Tibial nerve (tissue), 4 donors: ENCODE data around the gene ECEL1. TPM values are rescaled to one million over a fixed set of nuclear protein-coding genes. Genes with fewer than 3 reads are reported as not detected.
"Not testable (repeated sequence)": the region's sequence is repeated elsewhere in the genome, so short reads cannot be mapped to it uniquely, and the experiment has no call there.

Experiments used
- DNase-seq, 2 donors: peaks; one replicate each; pipeline ENCODE4 v3.0.0-alpha.2; 2019; ENCODE audit warnings: low spot score in 2 of 2
- H3K27ac ChIP-seq, 4 donors: fragments of 200-600 bp; sonication (generic) in 3 of 4; one replicate each; pipeline ENCODE4 v1.5.1; 2017 to 2019; ENCODE audit warnings: mild to moderate bottlenecking in 1 of 4
- H3K27me3 ChIP-seq, 2 donors: fragments of 200-600 bp; sonication (generic) in 1 of 2; one replicate each; pipeline versions ENCODE4 v1.5.1 to v1.6.0; 2017 to 2019
- H3K36me3 ChIP-seq, 3 donors: fragments of 200-600 bp; sonication (generic); one replicate each; pipeline ENCODE4 v1.5.1; 2018 to 2019
- H3K4me1 ChIP-seq, 4 donors: fragments of 200-600 bp; sonication (generic) in 3 of 4; one replicate each; pipeline ENCODE4 v1.5.1; 2017 to 2019
- H3K4me3 ChIP-seq, 4 donors: fragments of 200-600 bp; sonication (generic) in 3 of 4; one replicate each; pipeline ENCODE4 v1.5.1; 2017 to 2019; ENCODE audit warnings: mild to moderate bottlenecking in 1 of 4, moderate library complexity in 1 of 4
- H3K9me3 ChIP-seq, 4 donors: fragments of 200-600 bp; sonication (generic) in 3 of 4; one replicate each; pipeline ENCODE4 v1.5.1; 2017 to 2019
- CTCF ChIP-seq, 5 experiments: fragments of 200-600 bp in 3 of 5; fragments of 450-650 bp in 2 of 5; sonication (generic) in 3 of 5; IDR thresholded peaks; one replicate each; pipeline ENCODE4 v1.5.1; 2016 to 2019; ENCODE audit warnings: antibody characterized with exemption in 5 of 5, mild to moderate bottlenecking in 3 of 5, moderate library complexity in 2 of 5
- EP300 ChIP-seq, 2 donors: sonication (generic); formaldehyde crosslinking; IDR thresholded peaks; one replicate each; pipeline ENCODE4 v1.6.1; 2017; ENCODE audit warnings: antibody characterized with exemption in 2 of 2, mild to moderate bottlenecking in 1 of 2
- POLR2A ChIP-seq, 2 donors: fragments of 450-650 bp; IDR thresholded peaks; one replicate each; pipeline ENCODE4 v1.6.1; 2017; ENCODE audit warnings: antibody characterized with exemption in 2 of 2, mild to moderate bottlenecking in 2 of 2, moderate library complexity in 2 of 2
- WGBS, 2 donors: methylation state at CpG; one replicate each; pipeline ENCODE4 v1.1.5; 2018; 5-methylcytosine and 5-hydroxymethylcytosine counted together
- total RNA-seq, 4 donors: library from RNA; depleted of rRNA; stranded (reverse); fragments of >200 nt; gene quantifications; one replicate each; pipeline ENCODE4 v1.1.0, GENCODE V29; 2016

ECEL1 gene
- total RNA-seq, 4 donors from 2014 or later = 1.0 to 7.3 (median 1.8) TPM; not detected in 1

DNA sequence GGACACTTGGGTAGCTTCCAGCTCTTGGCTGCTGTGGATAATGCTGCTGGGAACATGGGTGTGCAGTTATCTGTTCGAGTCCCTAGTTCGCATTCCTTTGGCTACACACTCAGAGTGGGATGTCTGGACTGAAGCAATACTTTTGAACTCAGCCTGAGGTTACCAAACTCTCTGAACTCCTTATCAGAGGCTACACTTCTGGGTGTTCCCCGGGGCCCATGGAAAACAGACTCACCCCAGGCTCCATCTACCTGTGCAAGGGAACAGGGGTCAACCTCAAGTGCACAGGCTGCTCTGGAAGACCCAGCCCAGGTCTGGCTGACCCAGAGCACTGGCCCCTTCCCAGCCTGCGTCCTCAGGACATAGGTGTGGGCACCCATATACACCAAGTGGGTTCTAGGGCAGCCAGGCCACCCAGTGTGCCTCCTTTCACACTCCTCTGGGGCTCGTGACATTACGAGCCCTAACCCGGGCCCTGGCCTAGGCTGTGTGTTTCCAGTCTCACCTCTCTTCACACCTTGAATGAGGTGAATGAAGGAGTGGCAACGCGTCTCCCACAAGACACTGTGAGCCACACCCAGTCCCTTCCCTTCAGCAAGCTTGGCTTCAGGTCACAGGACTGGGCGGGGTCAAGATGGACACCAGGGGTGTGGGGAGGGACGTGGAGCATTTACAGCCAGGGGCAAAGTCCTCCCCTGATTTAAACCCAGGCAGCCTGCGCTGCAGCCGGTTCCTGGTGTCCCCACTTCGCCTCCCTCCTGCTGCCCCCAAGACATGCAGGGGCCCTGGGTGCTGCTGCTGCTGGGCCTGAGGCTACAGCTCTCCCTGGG, 32.0 kb downstream of the ECEL1 start, which contains the start of gene ALPI:
TSS of gene ALPI (plus strand) at position 728 of the 830 bp plus-strand sequence. CDS start at position 775, 47 bp downstream.
- Histone ChIP-seq H3K4me3 (no peak within 1 kb of the TSS), H3K27ac (no peak within 1 kb of the TSS), H3K4me1 (no peaks in the 10 kb centered on the region), H3K36me3 (no peaks in the 10 kb centered on the region), H3K9me3 (no peaks in the 10 kb centered on the region), H3K27me3 (peaks cover 0 to 3% of the 10 kb centered on the region in 2 donors)
- DNase-seq = no peak
- TF ChIP-seq POLR2A (IDR thresholded peaks at IDR 0.05) (no peak), EP300 (IDR thresholded peaks at IDR 0.05) (no peak), CTCF (IDR thresholded peaks at IDR 0.05) (no peak)
- 85 to 91% methylated on average over 10 to 13 of the region's 14 CpGs for WGBS, 2 donors

DNA sequence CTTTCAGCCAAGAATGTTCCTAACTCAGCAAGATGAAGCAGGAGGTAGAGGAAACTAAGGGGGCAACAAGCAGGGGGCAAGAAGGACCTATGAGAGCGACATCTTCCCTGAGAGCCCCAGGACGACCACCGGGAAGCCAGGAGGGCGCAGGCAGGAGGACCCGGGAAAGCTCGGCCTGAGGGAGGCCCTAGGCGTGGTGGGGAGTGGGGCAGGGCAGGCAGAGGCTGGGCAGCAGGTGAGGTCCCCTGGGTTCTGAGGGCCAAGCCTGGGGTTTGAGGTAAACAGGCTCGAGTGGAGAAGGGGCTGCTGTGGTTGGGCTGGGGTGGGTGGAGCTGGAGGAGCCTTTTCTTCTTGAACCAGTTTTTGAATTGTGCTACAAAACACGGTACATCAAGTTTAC, 33.0 kb downstream of the ECEL1 start:
- DNase-seq = no peak
- H3K4me1 ChIP-seq = no peaks in the 10 kb centered on the region
- no peak for TF ChIP-seq CTCF (IDR thresholded peaks at IDR 0.05)
- TF ChIP-seq EP300 (IDR thresholded peaks at IDR 0.05) = no peak
- TF ChIP-seq POLR2A (IDR thresholded peaks at IDR 0.05) = no peak
- no peaks in the 10 kb centered on the region for H3K36me3 ChIP-seq
- H3K4me3 ChIP-seq = no peak overlapping the region
- no peak overlapping the region for H3K27ac ChIP-seq
- 80 to 81% methylated on average over 9 of the region's 9 CpGs for WGBS, 2 donors
- H3K9me3 ChIP-seq = no peaks in the 10 kb centered on the region
- peaks cover 0 to 3% of the 10 kb centered on the region in 2 donors for H3K27me3 ChIP-seq

DNA sequence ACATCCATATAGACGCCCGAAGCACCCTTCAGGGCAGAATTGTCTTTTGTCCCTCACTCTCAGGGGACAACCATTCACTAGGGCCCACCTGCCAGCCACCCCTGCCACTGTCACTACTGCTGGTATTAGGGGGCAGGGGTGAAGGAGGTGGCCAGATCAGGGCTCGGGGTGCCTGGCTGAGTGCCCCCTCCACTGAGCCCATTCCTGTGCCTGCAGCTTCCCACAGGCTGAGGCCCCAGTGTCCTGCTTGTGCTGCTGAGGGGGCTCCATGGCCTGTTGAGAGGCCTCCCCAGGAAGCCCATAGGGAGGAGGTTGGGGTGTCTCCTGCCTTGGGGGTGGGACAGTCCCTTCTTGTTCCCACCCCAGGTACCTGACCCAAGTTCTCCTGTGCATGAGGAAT, 36.0 kb downstream of the ECEL1 start:
- H3K36me3 ChIP-seq, H3K27me3 ChIP-seq, H3K27ac ChIP-seq, DNase-seq, H3K9me3 ChIP-seq, H3K4me3 ChIP-seq: not testable (repeated sequence)
- 80 to 92% methylated on average over 2 to 3 of the region's 3 CpGs for WGBS, 2 donors
- H3K4me1 ChIP-seq = peaks cover 0 to 13% (median 0%) of the 10 kb centered on the region in 4 donors

- WGBS, 2 donors = 69 to 84% methylated on average over 12 of the region's 12 CpGs
- no peak overlapping the region for H3K27ac ChIP-seq
- no peaks in the 10 kb centered on the region for H3K27me3 ChIP-seq
- TF ChIP-seq CTCF (IDR thresholded peaks at IDR 0.05) (no peak), EP300 (IDR thresholded peaks at IDR 0.05) (no peak), POLR2A (IDR thresholded peaks at IDR 0.05) (no peak)
- H3K4me3 ChIP-seq = no peak overlapping the region
- no peak for DNase-seq
- H3K36me3 ChIP-seq = no peaks in the 10 kb centered on the region
- H3K9me3 ChIP-seq = no peaks in the 10 kb centered on the region
- peaks cover 0 to 13% (median 0%) of the 10 kb centered on the region in 4 donors for H3K4me1 ChIP-seq
Observed at GRCh38 chr2:232449964-232450363, 37.7 kb downstream of the ECEL1 start.

GRCh38 chr2:232448304-232448690, 39.3 kb downstream of the ECEL1 start:
- TF ChIP-seq POLR2A (IDR thresholded peaks at IDR 0.05) (no peak), CTCF (IDR thresholded peaks at IDR 0.05) (no peak), EP300 (IDR thresholded peaks at IDR 0.05) (no peak)
- no peak overlapping the region for H3K4me3 ChIP-seq
- no peak for DNase-seq
- H3K27me3 ChIP-seq = no peaks in the 10 kb centered on the region
- peak overlapping the region in 3 of 4 donors; percentile 60 to 89 (median 73) for H3K27ac ChIP-seq
- WGBS, 2 donors = 58 to 61% methylated on average over 7 to 10 of the region's 10 CpGs
- H3K36me3 ChIP-seq = no peaks in the 10 kb centered on the region
- H3K9me3 ChIP-seq = no peaks in the 10 kb centered on the region
- peaks cover 0 to 13% (median 0%) of the 10 kb centered on the region in 4 donors for H3K4me1 ChIP-seq
